ENCODE results near the gene RHCG.

DNA sequence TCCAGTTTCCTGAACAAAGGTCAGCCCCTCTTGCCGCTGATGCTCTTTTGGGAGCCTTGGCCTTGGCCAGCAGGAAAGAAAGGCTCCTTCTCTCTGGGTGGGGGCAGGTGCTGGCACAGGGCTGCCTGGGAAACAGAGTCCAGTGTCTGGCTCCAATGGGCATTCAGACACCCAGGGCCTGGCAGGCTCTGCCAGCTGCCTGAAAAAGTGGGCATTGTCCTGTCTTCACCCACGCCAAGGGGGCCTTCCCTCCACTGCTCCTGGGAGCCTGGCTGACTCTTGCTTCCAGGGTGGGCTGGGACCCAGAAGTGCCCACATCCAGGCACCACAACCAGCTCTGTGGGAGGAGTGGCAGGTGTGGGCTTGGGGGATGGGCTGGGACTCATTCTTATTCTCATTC is 62.7 kb downstream of the RHCG start:
- no peak for TF ChIP-seq POLR2AphosphoS5 (IDR thresholded peaks at IDR 0.05)
- TF ChIP-seq, protein P1, sequence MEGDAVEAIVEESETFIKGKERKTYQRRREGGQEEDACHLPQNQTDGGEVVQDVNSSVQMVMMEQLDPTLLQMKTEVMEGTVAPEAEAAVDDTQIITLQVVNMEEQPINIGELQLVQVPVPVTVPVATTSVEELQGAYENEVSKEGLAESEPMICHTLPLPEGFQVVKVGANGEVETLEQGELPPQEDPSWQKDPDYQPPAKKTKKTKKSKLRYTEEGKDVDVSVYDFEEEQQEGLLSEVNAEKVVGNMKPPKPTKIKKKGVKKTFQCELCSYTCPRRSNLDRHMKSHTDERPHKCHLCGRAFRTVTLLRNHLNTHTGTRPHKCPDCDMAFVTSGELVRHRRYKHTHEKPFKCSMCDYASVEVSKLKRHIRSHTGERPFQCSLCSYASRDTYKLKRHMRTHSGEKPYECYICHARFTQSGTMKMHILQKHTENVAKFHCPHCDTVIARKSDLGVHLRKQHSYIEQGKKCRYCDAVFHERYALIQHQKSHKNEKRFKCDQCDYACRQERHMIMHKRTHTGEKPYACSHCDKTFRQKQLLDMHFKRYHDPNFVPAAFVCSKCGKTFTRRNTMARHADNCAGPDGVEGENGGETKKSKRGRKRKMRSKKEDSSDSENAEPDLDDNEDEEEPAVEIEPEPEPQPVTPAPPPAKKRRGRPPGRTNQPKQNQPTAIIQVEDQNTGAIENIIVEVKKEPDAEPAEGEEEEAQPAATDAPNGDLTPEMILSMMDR (IDR thresholded peaks at IDR 0.05 in 8 of 11, conservative IDR thresholded peaks at IDR 0.05 in 3 of 11): no peak

Data from spleen (tissue), 7 donors.